ENCODE results near the gene DENR.
"Not testable (repeated sequence)": the region's sequence is repeated elsewhere in the genome, so short reads cannot be mapped to it uniquely, and the experiment has no call there.

Gene DENR, protein sequence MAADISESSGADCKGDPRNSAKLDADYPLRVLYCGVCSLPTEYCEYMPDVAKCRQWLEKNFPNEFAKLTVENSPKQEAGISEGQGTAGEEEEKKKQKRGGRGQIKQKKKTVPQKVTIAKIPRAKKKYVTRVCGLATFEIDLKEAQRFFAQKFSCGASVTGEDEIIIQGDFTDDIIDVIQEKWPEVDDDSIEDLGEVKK

DNA sequence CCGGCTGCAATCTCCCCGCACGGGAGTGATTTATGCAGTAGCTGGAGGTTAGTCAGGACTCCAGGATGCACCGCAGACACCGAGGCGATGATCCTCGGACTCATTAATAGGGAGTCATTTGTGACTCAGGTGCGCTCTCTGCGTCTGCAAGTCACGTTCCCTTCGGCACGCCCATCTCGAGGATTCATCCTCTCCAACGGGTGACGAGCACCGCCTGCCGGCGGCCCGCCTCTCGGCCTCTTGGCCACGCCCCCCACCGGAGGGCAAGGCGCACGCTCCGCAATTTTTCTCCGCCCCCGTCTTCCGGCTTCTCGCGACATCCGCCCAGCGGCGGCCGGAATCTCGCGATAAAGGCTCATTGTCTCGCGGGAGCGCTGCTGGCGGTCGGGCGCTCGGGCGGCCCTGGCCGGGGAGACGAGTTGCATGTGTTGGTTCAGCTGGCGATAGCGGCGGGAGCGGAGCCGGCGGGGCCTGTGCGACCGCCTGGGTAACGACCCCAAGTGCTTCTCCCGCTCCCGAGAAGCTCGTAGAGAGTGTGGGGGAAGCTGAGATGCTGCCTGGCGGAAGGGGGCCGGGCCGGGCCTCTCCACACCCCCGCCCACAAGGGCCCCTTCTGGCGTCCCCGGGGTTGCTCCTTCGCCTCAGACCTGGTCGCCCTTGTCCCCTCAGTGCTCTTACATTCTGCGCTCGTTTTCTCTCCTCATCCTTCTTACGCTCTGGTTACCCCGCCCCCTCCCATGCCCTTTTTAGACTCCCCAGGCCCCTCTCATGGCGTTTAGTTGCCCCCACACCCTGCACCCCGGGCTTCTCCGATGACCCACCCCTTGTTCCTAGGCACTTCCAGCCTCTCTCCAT, at the start of gene DENR:
DENR (plus strand) TSS at position 361 of the 855 bp plus-strand sequence. CDS start 878 bp downstream, outside the sequence.
- TF ChIP-seq, protein P1, sequence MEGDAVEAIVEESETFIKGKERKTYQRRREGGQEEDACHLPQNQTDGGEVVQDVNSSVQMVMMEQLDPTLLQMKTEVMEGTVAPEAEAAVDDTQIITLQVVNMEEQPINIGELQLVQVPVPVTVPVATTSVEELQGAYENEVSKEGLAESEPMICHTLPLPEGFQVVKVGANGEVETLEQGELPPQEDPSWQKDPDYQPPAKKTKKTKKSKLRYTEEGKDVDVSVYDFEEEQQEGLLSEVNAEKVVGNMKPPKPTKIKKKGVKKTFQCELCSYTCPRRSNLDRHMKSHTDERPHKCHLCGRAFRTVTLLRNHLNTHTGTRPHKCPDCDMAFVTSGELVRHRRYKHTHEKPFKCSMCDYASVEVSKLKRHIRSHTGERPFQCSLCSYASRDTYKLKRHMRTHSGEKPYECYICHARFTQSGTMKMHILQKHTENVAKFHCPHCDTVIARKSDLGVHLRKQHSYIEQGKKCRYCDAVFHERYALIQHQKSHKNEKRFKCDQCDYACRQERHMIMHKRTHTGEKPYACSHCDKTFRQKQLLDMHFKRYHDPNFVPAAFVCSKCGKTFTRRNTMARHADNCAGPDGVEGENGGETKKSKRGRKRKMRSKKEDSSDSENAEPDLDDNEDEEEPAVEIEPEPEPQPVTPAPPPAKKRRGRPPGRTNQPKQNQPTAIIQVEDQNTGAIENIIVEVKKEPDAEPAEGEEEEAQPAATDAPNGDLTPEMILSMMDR (IDR thresholded peaks at IDR 0.05; ENCODE audit: poor library complexity, severe bottlenecking): peak; percentile 98
- ATAC-seq (ENCODE audit: low read depth) (peak; percentile 97), DNase-seq (ENCODE audit: low spot score) (peak; percentile 99)
- Histone ChIP-seq H3K9me3 (ENCODE audit: severe bottlenecking) (no peaks in the 10 kb centered on the region), H3K27me3 (ENCODE audit: insufficient read depth, poor library complexity, severe bottlenecking) (no peaks in the 10 kb centered on the region), H3K36me3 (ENCODE audit: low read depth) (peaks cover 41% of the 10 kb centered on the region), H3K4me3 (ENCODE audit: severe bottlenecking) (peak within 1 kb of the TSS; percentile 72), H3K27ac (ENCODE audit: poor library complexity, severe bottlenecking) (peak within 1 kb of the TSS; percentile 65), H3K4me1 (ENCODE audit: insufficient read depth, poor library complexity, severe bottlenecking) (peaks cover 14% of the 10 kb centered on the region)

DNA sequence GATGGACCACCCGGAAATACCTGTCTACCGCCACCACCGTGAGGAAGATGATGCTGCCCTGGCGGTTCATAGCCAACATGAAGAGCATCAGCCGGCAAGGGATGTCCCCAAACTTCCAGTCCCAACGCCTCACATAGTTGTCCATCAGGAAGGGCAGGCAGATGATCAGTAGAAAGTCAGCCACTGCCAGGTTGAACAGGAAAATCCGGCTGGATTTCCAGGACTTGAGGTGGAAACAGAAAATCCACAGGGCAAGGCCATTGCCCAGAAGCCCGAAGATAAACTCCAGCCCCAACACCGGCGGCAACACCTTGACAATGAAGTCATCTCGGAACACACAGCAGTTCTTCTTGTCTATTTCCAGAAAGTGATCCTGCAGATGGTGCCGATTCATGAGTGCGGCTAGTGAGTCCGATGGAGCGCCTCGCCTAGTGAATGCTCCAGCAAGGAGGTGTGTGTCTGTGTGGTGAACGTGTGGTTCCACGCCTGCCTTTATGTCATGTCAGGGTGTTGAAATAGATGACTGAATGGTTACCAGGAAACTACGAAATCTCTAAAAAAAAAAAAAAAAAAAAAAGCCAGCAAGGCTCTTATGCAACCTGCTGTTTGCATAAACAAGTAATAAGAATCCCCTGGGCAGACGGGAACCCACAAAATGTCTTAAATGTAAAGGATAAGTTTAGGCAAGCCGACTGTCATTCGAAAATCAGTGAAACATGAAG, 49.6 kb upstream of the DENR start, which contains the start of gene HCAR2:
HCAR2 (minus strand) TSS at position 468 of the 722 bp plus-strand sequence; CDS start at position 394, 74 bp downstream.
- not testable (repeated sequence) for H3K9me3 ChIP-seq (ENCODE audit: severe bottlenecking); H3K27me3 ChIP-seq (ENCODE audit: insufficient read depth, poor library complexity, severe bottlenecking); H3K4me3 ChIP-seq (ENCODE audit: severe bottlenecking); DNase-seq (ENCODE audit: low spot score); H3K36me3 ChIP-seq (ENCODE audit: low read depth)
- peak; percentile 62 for ATAC-seq (ENCODE audit: low read depth)
- H3K4me1 ChIP-seq (ENCODE audit: insufficient read depth, poor library complexity, severe bottlenecking): peaks cover 23% of the 10 kb centered on the region
- peak within 1 kb of the TSS; percentile 44 for H3K27ac ChIP-seq (ENCODE audit: poor library complexity, severe bottlenecking)

DNA sequence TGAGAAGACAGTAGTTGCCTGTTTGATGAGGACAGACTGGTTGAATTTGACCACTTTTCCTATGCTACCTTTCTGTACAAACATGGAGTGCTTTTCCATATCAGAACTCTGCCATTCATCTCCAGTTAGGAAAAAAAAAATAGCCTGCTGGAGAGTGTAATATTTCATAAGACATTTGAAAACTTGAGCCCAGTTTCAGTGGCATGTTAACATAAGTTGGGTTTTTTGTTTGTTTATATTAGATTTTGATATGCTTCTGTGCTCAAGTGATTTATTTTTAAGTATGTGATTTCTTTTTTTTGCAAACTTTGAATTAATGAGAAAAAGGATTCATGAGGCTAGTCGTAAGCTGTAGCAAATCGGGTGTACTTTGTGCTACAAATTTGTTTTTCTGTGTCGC, 48.8 kb upstream of the DENR start:
- H3K9me3 ChIP-seq (ENCODE audit: severe bottlenecking); ATAC-seq (ENCODE audit: low read depth); DNase-seq (ENCODE audit: low spot score); H3K4me3 ChIP-seq (ENCODE audit: severe bottlenecking); H3K27me3 ChIP-seq (ENCODE audit: insufficient read depth, poor library complexity, severe bottlenecking); H3K36me3 ChIP-seq (ENCODE audit: low read depth): not testable (repeated sequence)
- peak overlapping the region; percentile 44 for H3K27ac ChIP-seq (ENCODE audit: poor library complexity, severe bottlenecking)
- H3K4me1 ChIP-seq (ENCODE audit: insufficient read depth, poor library complexity, severe bottlenecking): peaks cover 23% of the 10 kb centered on the region

DNA sequence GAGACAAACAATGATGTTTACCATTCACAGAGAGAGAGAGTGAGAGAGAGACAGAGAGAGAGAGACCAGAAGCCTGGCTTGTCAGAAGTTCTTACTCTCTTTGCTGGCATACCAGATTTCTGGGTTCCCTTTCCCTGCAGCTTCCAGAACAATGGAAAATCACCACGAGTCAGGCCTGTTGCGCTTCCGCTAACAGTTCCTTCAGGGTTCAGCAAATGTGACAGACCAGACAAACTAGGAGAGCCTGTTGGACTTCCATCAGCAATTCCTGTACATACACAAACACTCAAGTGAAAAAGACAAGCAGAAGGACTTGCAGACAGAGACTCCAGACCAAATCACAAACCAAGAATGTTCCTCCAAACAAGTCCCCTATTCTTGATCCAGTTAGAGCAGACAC, 43.3 kb upstream of the DENR start:
- H3K4me1 ChIP-seq (ENCODE audit: insufficient read depth, poor library complexity, severe bottlenecking): peaks cover 13% of the 10 kb centered on the region
- ATAC-seq (ENCODE audit: low read depth); H3K9me3 ChIP-seq (ENCODE audit: severe bottlenecking); H3K36me3 ChIP-seq (ENCODE audit: low read depth); H3K27ac ChIP-seq (ENCODE audit: poor library complexity, severe bottlenecking); H3K4me3 ChIP-seq (ENCODE audit: severe bottlenecking); H3K27me3 ChIP-seq (ENCODE audit: insufficient read depth, poor library complexity, severe bottlenecking); DNase-seq (ENCODE audit: low spot score): not testable (repeated sequence)

DNA sequence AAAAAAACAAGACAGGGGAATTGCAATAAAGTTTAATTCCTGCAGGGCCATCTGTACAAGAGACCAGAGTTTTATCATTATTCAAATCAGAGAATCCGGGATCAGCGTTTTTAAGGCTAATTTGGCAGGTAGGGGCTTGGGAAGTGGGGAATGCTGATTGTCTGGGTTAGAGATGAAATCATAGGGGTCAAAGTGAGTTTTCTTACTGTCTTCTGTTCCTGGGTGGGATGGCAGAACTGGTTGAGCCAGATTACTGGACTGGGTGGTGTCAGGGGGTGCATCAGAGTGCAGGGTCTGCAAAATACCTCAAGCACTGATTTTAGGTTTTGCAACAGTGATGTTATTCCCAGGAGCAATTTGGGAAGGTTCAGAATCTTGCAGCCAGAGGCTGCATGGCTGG, 42.3 kb upstream of the DENR start:
- not testable (repeated sequence) for H3K9me3 ChIP-seq (ENCODE audit: severe bottlenecking); H3K36me3 ChIP-seq (ENCODE audit: low read depth); DNase-seq (ENCODE audit: low spot score); H3K4me3 ChIP-seq (ENCODE audit: severe bottlenecking); H3K27me3 ChIP-seq (ENCODE audit: insufficient read depth, poor library complexity, severe bottlenecking)
- peaks cover 14% of the 10 kb centered on the region for H3K4me1 ChIP-seq (ENCODE audit: insufficient read depth, poor library complexity, severe bottlenecking)
- peak; percentile 22; the same call in 1 of the 3 replicates for ATAC-seq (ENCODE audit: low read depth)
- H3K27ac ChIP-seq (ENCODE audit: poor library complexity, severe bottlenecking): peak overlapping the region; percentile 52

DNA sequence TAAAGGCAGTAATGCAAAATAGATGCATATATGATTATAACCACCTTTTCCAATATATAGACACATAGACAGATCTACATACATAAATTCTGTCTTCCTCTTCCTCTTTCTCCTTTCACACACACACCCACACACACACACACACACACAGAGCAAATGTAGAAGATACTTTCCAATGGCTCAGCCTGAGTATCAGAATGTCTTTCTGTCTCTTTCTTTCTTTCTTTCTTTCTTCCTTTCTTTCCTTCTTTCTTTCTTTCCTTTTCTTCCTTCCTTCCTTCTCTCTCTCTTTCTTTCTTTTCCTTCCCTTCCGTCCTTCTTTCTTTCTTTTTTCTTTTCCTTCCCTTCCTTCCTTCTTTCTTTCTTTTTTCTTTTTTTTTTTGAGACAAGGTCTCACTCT, 41.4 kb upstream of the DENR start:
- Histone ChIP-seq H3K4me1 (ENCODE audit: insufficient read depth, poor library complexity, severe bottlenecking) (peaks cover 14% of the 10 kb centered on the region), H3K27ac (ENCODE audit: poor library complexity, severe bottlenecking) (peak overlapping the region; percentile 52)
- not testable (repeated sequence) for ATAC-seq (ENCODE audit: low read depth); DNase-seq (ENCODE audit: low spot score); H3K9me3 ChIP-seq (ENCODE audit: severe bottlenecking); H3K27me3 ChIP-seq (ENCODE audit: insufficient read depth, poor library complexity, severe bottlenecking); H3K4me3 ChIP-seq (ENCODE audit: severe bottlenecking); H3K36me3 ChIP-seq (ENCODE audit: low read depth)

DNA sequence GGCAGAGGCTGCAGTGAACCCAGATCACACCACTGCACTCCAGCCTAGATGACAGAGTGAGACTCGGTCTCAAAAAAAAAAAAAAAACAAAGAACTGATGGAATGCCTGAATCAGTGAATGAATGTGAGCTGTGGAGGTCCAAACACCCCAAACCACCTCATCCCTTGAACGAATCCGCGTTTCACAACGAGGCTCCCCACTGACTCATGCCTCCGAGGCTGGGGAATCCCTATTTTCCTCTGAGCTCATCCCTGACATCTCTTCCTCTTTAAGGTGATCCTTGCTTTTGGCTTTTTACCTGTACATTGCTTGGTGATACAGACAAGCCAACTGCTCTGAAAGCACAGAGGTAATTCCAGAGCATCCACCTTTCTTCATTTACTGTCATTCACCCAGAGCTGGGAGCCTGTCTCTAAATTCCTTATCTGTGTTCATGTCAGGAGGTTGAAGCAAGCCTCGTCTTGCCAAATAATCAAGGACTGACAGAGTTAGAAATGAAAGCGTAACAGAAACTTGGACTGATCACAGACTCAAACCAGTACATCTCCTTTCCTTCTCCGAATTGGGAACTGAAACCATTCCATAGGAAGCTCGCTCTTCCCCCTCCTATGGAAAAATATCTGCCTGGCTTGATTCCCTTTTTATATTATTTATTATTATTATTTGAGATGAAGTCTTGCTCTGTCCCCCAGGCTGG, 39.0 kb upstream of the DENR start:
- peak; percentile 88 for ATAC-seq (ENCODE audit: low read depth)
- DNase-seq (ENCODE audit: low spot score): not testable (repeated sequence)
- H3K4me1 ChIP-seq (ENCODE audit: insufficient read depth, poor library complexity, severe bottlenecking): peaks cover 14% of the 10 kb centered on the region

DNA sequence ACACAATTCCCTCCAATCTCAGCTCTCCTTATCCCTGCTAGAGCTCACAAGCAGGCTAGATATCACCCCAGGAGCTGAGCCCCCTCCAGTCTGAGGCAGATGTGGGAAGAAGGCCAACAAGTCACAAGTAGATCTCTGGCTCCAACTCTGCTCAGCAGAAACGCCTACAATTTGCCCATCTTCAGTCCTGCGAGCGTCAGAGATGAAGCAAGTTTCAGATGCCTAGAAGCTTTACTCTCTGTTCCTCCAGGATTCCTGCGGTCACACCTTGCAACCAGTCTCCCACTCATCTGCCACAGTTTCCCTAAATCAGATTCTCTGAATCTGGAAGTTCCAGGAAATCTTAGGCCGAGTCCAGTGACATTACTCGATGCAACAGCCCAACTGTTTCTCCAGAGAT, 37.4 kb upstream of the DENR start:
- not testable (repeated sequence) for H3K27ac ChIP-seq (ENCODE audit: poor library complexity, severe bottlenecking); ATAC-seq (ENCODE audit: low read depth); H3K36me3 ChIP-seq (ENCODE audit: low read depth); H3K9me3 ChIP-seq (ENCODE audit: severe bottlenecking); DNase-seq (ENCODE audit: low spot score); H3K4me3 ChIP-seq (ENCODE audit: severe bottlenecking); H3K27me3 ChIP-seq (ENCODE audit: insufficient read depth, poor library complexity, severe bottlenecking)
- peaks cover 15% of the 10 kb centered on the region for H3K4me1 ChIP-seq (ENCODE audit: insufficient read depth, poor library complexity, severe bottlenecking)

More for the DNA sequence above, 39.0 kb upstream of the DENR start:
- H3K36me3 ChIP-seq (ENCODE audit: low read depth); H3K4me3 ChIP-seq (ENCODE audit: severe bottlenecking); H3K27me3 ChIP-seq (ENCODE audit: insufficient read depth, poor library complexity, severe bottlenecking); H3K9me3 ChIP-seq (ENCODE audit: severe bottlenecking): not testable (repeated sequence)
- H3K27ac ChIP-seq (ENCODE audit: poor library complexity, severe bottlenecking): peak overlapping the region; percentile 55

DNA sequence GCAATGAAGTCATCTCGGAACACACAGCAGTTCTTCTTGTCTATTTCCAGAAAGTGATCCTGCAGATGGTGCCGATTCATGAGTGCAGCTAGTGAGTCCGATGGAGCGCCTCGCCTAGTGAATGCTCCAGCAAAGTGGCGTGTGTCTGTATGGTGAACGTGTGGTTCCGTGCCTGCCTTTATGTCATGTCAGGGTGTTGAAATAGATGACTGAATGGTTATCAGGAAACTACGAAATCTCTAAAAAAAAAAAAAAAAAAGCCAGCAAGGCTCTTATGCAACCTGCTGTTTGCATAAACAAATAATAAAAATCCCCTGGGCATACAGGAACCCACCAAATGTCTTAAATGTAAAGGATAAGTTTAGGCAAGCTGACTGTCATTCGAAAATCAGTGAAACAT, 36.0 kb upstream of the DENR start, which contains the start of gene HCAR3:
HCAR3 (minus strand) TSS at position 154 of the 400 bp plus-strand sequence; CDS start at position 80, 74 bp downstream.
- not testable (repeated sequence) for H3K9me3 ChIP-seq (ENCODE audit: severe bottlenecking); H3K4me3 ChIP-seq (ENCODE audit: severe bottlenecking); ATAC-seq (ENCODE audit: low read depth); H3K36me3 ChIP-seq (ENCODE audit: low read depth); H3K27me3 ChIP-seq (ENCODE audit: insufficient read depth, poor library complexity, severe bottlenecking); H3K27ac ChIP-seq (ENCODE audit: poor library complexity, severe bottlenecking); DNase-seq (ENCODE audit: low spot score)
- H3K4me1 ChIP-seq (ENCODE audit: insufficient read depth, poor library complexity, severe bottlenecking): peaks cover 20% of the 10 kb centered on the region

Measured in RWPE2 (cell line).